Astrocyte (in vitro differentiated cells and primary cell): Measurements from ENCODE around the gene ARMH1. TPM values are rescaled to one million over a fixed set of nuclear protein-coding genes. Genes with fewer than 3 reads are reported as not detected.

Experiments
- DNase-seq: peaks from one replicate; pipeline ENCODE4 v3.0.0-alpha.2; 2010; ENCODE audit warnings: low read depth
- FAIRE-seq: peaks from 2 replicates; lab custom pipeline; 2011; peaks lifted over from hg19 to GRCh38; lab: Jason Lieb, UNC
- H2AFZ ChIP-seq: 2 replicates; pipeline ENCODE4 v1.6.0; 2012; ENCODE audit warnings: low read depth, low read length, inconsistent platforms
- H3K27ac ChIP-seq: 2 replicates; pipeline ENCODE4 v1.5.1; 2011; ENCODE audit warnings: low read depth, low read length, inconsistent platforms
- H3K27me3 ChIP-seq: 2 replicates; pipeline ENCODE4 v1.6.0; 2011; ENCODE audit warnings: low read length, inconsistent platforms; ENCODE audit not compliant: insufficient read depth
- H3K36me3 ChIP-seq: 2 replicates; pipeline ENCODE4 v1.5.1; 2011; ENCODE audit warnings: low read length, inconsistent platforms; ENCODE audit not compliant: insufficient read depth
- H3K4me1 ChIP-seq: 2 replicates; pipeline ENCODE4 v1.5.1; 2011; ENCODE audit warnings: low read length, inconsistent platforms; ENCODE audit not compliant: insufficient read depth
- H3K4me2 ChIP-seq: 2 replicates; pipeline ENCODE4 v1.6.0; 2012; ENCODE audit warnings: low read length, inconsistent platforms
- H3K4me3 ChIP-seq: 2 replicates; pipeline ENCODE4 v1.5.1; 2011; ENCODE audit warnings: low read depth, mild to moderate bottlenecking, low read length, inconsistent platforms; ENCODE audit not compliant: insufficient read depth
- H3K79me2 ChIP-seq: 2 replicates; pipeline ENCODE4 v1.6.0; 2012; ENCODE audit warnings: mild to moderate bottlenecking, low read length, inconsistent platforms; ENCODE audit not compliant: insufficient read depth
- H3K9ac ChIP-seq: 2 replicates; pipeline ENCODE4 v1.6.0; 2012; ENCODE audit warnings: mild to moderate bottlenecking, low read length, inconsistent platforms
- H3K9me3 ChIP-seq: 2 replicates; pipeline ENCODE4 v1.5.1; 2012; ENCODE audit warnings: low read depth, mild to moderate bottlenecking, low read length, inconsistent platforms; ENCODE audit not compliant: insufficient read depth
- H4K20me1 ChIP-seq: 2 replicates; pipeline ENCODE4 v1.6.0; 2012; ENCODE audit warnings: low read length, inconsistent platforms; ENCODE audit not compliant: insufficient read depth
- H3K27ac Mint-ChIP-seq: one replicate; pipeline ENCODE4 v1.8.0; 2021; ENCODE audit warnings: mild to moderate bottlenecking, mixed read lengths; ENCODE audit not compliant: unreplicated experiment
- H3K27me3 Mint-ChIP-seq: one replicate; pipeline ENCODE4 v1.8.0; 2021; ENCODE audit warnings: low read depth, mixed read lengths; ENCODE audit not compliant: unreplicated experiment
- H3K36me3 Mint-ChIP-seq: one replicate; pipeline ENCODE4 v1.8.0; 2021; ENCODE audit warnings: low read depth, mixed read lengths; ENCODE audit not compliant: unreplicated experiment
- H3K4me1 Mint-ChIP-seq: one replicate; pipeline ENCODE4 v1.8.0; 2021; ENCODE audit warnings: low read depth, mixed read lengths; ENCODE audit not compliant: unreplicated experiment
- H3K4me3 Mint-ChIP-seq: one replicate; pipeline ENCODE4 v1.8.0; 2021; ENCODE audit warnings: mild to moderate bottlenecking, moderate library complexity, mixed read lengths; ENCODE audit not compliant: unreplicated experiment
- H3K9me3 Mint-ChIP-seq: one replicate; pipeline ENCODE4 v1.8.0; 2021; ENCODE audit warnings: mild to moderate bottlenecking, mixed read lengths; ENCODE audit not compliant: unreplicated experiment
- CTCF ChIP-seq: IDR thresholded peaks from 2 replicates; pipeline ENCODE4 v1.5.1; 2011; ENCODE audit warnings: low read depth, mild to moderate bottlenecking, inconsistent platforms, low read length, moderate library complexity; ENCODE audit not compliant: insufficient read depth
- EZH2 ChIP-seq: IDR thresholded peaks from 2 replicates; pipeline ENCODE4 v1.6.1; 2012; ENCODE audit warnings: mild to moderate bottlenecking, low read length, inconsistent platforms; ENCODE audit not compliant: insufficient read depth
- total RNA-seq: library from RNA; stranded (reverse); gene quantifications from 2 replicates; pipeline ENCODE4 v1.2.1, GENCODE V29; 2021

Gene ARMH1
- total RNA-seq, 1 donor from 2014 or later: 2.5 TPM

GRCh38 chr1:44631647-44632539 is 42.6 kb upstream of the ARMH1 start:
- Histone ChIP-seq H3K9ac (peak overlapping the region; percentile 91), H3K9me3 (no peaks in the 10 kb centered on the region), H3K36me3 (peaks cover 6% of the 10 kb centered on the region), H3K27me3 (no peaks in the 10 kb centered on the region), H3K4me1 (peaks cover 27% of the 10 kb centered on the region), H3K79me2 (peaks cover 34% of the 10 kb centered on the region), H3K27ac (peak overlapping the region; percentile 88), H3K4me2 (peak overlapping the region; percentile 98), H3K4me3 (peak overlapping the region; percentile 70), H4K20me1 (peaks cover 14% of the 10 kb centered on the region), H2AFZ (peak overlapping the region; percentile 94)
- FAIRE-seq: no peak
- TF ChIP-seq CTCF: no peak
- no peak for TF ChIP-seq EZH2
- Mint-ChIP-seq H3K27ac (peak overlapping the region; percentile 97), H3K4me1 (peaks cover 5% of the 10 kb centered on the region), H3K27me3 (no peaks in the 10 kb centered on the region), H3K36me3 (peaks cover 10% of the 10 kb centered on the region), H3K9me3 (no peaks in the 10 kb centered on the region), H3K4me3 (peak overlapping the region; percentile 89)
- peak; percentile 76 for DNase-seq

- FAIRE-seq (no peak), DNase-seq (no peak)
- H4K20me1 ChIP-seq: peaks cover 19% of the 10 kb centered on the region
- peaks cover 34% of the 10 kb centered on the region for H3K79me2 ChIP-seq
- H3K27ac ChIP-seq: peak overlapping the region; percentile 62
- H3K36me3 ChIP-seq: peaks cover 9% of the 10 kb centered on the region
- H3K36me3 Mint-ChIP-seq: peaks cover 12% of the 10 kb centered on the region
- H3K27ac Mint-ChIP-seq: peak overlapping the region; percentile 97
- H2AFZ ChIP-seq: peak overlapping the region; percentile 59
- H3K9me3 Mint-ChIP-seq: no peaks in the 10 kb centered on the region
- H3K4me1 Mint-ChIP-seq: peaks cover 5% of the 10 kb centered on the region
- H3K9me3 ChIP-seq: no peaks in the 10 kb centered on the region
- no peaks in the 10 kb centered on the region for H3K27me3 ChIP-seq
- H3K4me2 ChIP-seq: peak overlapping the region; percentile 98
- peaks cover 27% of the 10 kb centered on the region for H3K4me1 ChIP-seq
- peak overlapping the region; percentile 91 for H3K9ac ChIP-seq
- TF ChIP-seq CTCF (no peak), EZH2 (no peak)
- peak overlapping the region; percentile 70 for H3K4me3 ChIP-seq
- H3K4me3 Mint-ChIP-seq: peak overlapping the region; percentile 89
- no peaks in the 10 kb centered on the region for H3K27me3 Mint-ChIP-seq
Measured at GRCh38 chr1:44632598-44632997, 41.9 kb upstream of the ARMH1 start.
